Measurements from ENCODE around the gene GAGE12C. TPM values are rescaled to one million over a fixed set of nuclear protein-coding genes. Genes with fewer than 3 reads are reported as not detected.

The GAGE12C gene
- total RNA-seq, 1 donor, result not detected

Small RNA genes lying within 50 kb of the gene (small RNA-seq; reads per million reads assigned to genes)
- gene GAGE12B, result not detected

Other genes with a start within 250 kb of the GAGE12C start
- gene GAGE10, start 228.5 kb upstream of the GAGE12C start, total RNA-seq, result not detected in 2 replicates
- not detected in 2 replicates for gene GAGE12J, start 210.1 kb upstream of the GAGE12C start, total RNA-seq
- not detected in 2 replicates for gene GAGE13, start 200.6 kb upstream of the GAGE12C start, total RNA-seq
- not detected in 2 replicates for gene GAGE12D, start 9.6 kb downstream of the GAGE12C start, total RNA-seq
- gene GAGE12E, start 19.1 kb downstream of the GAGE12C start, total RNA-seq, result not detected in 2 replicates
- not detected in 2 replicates for gene GAGE12F, start 28.7 kb downstream of the GAGE12C start, total RNA-seq
- gene GAGE12G, start 38.2 kb downstream of the GAGE12C start, total RNA-seq, result not detected in 2 replicates
- not detected in 2 replicates for gene GAGE12H, start 47.8 kb downstream of the GAGE12C start, total RNA-seq
- gene GAGE2A, start 57.3 kb downstream of the GAGE12C start, total RNA-seq, result not detected in 2 replicates
- not detected in 2 replicates for gene GAGE1, start 66.8 kb downstream of the GAGE12C start, total RNA-seq
- gene PAGE1, start 163.8 kb downstream of the GAGE12C start, total RNA-seq, result not detected in 2 replicates

Measured in osteoblast (primary cell).